Activated T-helper 1 cell treated with Interleukin-2 at 50 U/mL for 16 hours (primary cell): Measurements from ENCODE around the gene APOOL.
"Not testable (repeated sequence)": the region's sequence is repeated elsewhere in the genome, so short reads cannot be mapped to it uniquely, and the experiment has no call there.

Experiments used
- DNase-seq: peaks from one replicate; pipeline ENCODE4 v3.0.0-alpha.2; 2020; ENCODE audit warnings: low read depth

The APOOL gene

GRCh38 chrX:85003655-85004244, at the start of gene APOOL:
Gene APOOL (plus strand): TSS chrX:85003877. CDS start chrX:85003913, 36 bp downstream.
- peak; percentile 49 for DNase-seq

- DNase-seq: no peak
These were observed 47.4 kb upstream of the APOOL start for GRCh38 chrX:84956304-84956703.

GRCh38 chrX:84974803-84975202, 28.9 kb upstream of the APOOL start:
- no peak for DNase-seq

- DNase-seq: not testable (repeated sequence)
These were observed 11.9 kb upstream of the APOOL start for GRCh38 chrX:84991739-84992138.

- no peak for DNase-seq
These were observed 10.5 kb upstream of the APOOL start for GRCh38 chrX:84993150-84993549.

GRCh38 chrX:85001344-85001743, 2.3 kb upstream of the APOOL start:
- no peak for DNase-seq

GRCh38 chrX:85004255-85004654, 578 bp downstream of the APOOL start:
- no peak for DNase-seq

GRCh38 chrX:85012098-85012497, 8.4 kb downstream of the APOOL start:
- DNase-seq: no peak

GRCh38 chrX:85015351-85015750, 11.7 kb downstream of the APOOL start:
- DNase-seq: not testable (repeated sequence)

GRCh38 chrX:85017721-85018120, 14.0 kb downstream of the APOOL start:
- DNase-seq: no peak

- no peak for DNase-seq
These were observed 14.8 kb downstream of the APOOL start for GRCh38 chrX:85018471-85018870.

GRCh38 chrX:85020216-85020615, 16.5 kb downstream of the APOOL start:
- DNase-seq: no peak

GRCh38 chrX:85024044-85024443, 20.4 kb downstream of the APOOL start:
- DNase-seq: no peak

- no peak for DNase-seq
These were observed 20.9 kb downstream of the APOOL start for GRCh38 chrX:85024562-85024961.

GRCh38 chrX:85026170-85026569, 22.5 kb downstream of the APOOL start:
- DNase-seq: no peak

- DNase-seq: no peak
These were observed 25.4 kb downstream of the APOOL start for GRCh38 chrX:85029043-85029442.

GRCh38 chrX:85031505-85031904, 27.8 kb downstream of the APOOL start:
- DNase-seq: no peak

GRCh38 chrX:85037114-85037513, 33.4 kb downstream of the APOOL start:
- DNase-seq: no peak

- DNase-seq: no peak
These were observed 48.0 kb downstream of the APOOL start for GRCh38 chrX:85051627-85052026.

- DNase-seq: no peak
These were observed 48.5 kb downstream of the APOOL start for GRCh38 chrX:85052205-85052604.

- no peak for DNase-seq
These were observed 49.1 kb downstream of the APOOL start for GRCh38 chrX:85052636-85053343.

- DNase-seq: no peak
These were observed 62.0 kb downstream of the APOOL start for GRCh38 chrX:85065512-85066198.

- not testable (repeated sequence) for DNase-seq
These were observed 73.6 kb downstream of the APOOL start for GRCh38 chrX:85077247-85077646.
